ENCODE measurements around the gene ZNF287. TPM values are rescaled to one million over a fixed set of nuclear protein-coding genes. Genes with fewer than 3 reads are reported as not detected.

The ZNF287 gene
- total and polyA plus RNA-seq, 2 of the 8 experiments (the other 6 are each of a cell fraction or from before 2014, with no cell fraction given), result 1.7 to 5.6 TPM

- no peak for TF ChIP-seq FOSL1 (IDR thresholded peaks at IDR 0.05; ENCODE audit: insufficient read depth, low read depth, low read length)
- TF ChIP-seq RXRA (IDR thresholded peaks at IDR 0.05; ENCODE audit: insufficient read depth, low read depth, low read length), result no peak
- TF ChIP-seq TCF12 (IDR thresholded peaks at IDR 0.05; ENCODE audit: low read depth, low read length), result no peak
- no peak for TF ChIP-seq NRF1 (IDR thresholded peaks at IDR 0.05; ENCODE audit: low read depth, low read length)
- TF ChIP-seq POLR2AphosphoS5 (IDR thresholded peaks at IDR 0.05; ENCODE audit: low read depth, low read length), result no peak
- TF ChIP-seq CBX8 (IDR thresholded peaks at IDR 0.05; ENCODE audit: borderline replicate concordance, low read depth, low read length), result no peak
- TF ChIP-seq EZH2 (IDR thresholded peaks at IDR 0.05; ENCODE audit: low read depth, low read length, severe bottlenecking), result no peak
Observed at GRCh38 chr17:16504984-16505383, 64.0 kb downstream of the ZNF287 start (continued).

Other genes with a start within 250 kb of the ZNF287 start
- gene CENPV, start 215.7 kb downstream of the ZNF287 start, total RNA-seq (2021; fragmentation: NEBNext Ultra II Directional; extraction: Animal tissue kit (Norgen Biotek cat#: 25700)), result 249 and 255 TPM in 2 replicates
- gene CENPV, start 215.7 kb downstream of the ZNF287 start, polyA plus RNA-seq (2011; rRNA removed), result 241 and 260 TPM in 2 replicates
- 1,585 and 1,597 TPM in 2 replicates for gene UBB, start 188.1 kb downstream of the ZNF287 start, total RNA-seq (2021; fragmentation: NEBNext Ultra II Directional; extraction: Animal tissue kit (Norgen Biotek cat#: 25700))
- 1,439 and 1,605 TPM in 2 replicates for gene UBB, start 188.1 kb downstream of the ZNF287 start, polyA plus RNA-seq (2011; rRNA removed)
- gene TRPV2, start 153.6 kb downstream of the ZNF287 start, total RNA-seq (2021; fragmentation: NEBNext Ultra II Directional; extraction: Animal tissue kit (Norgen Biotek cat#: 25700)), result 1.6 and 2.1 TPM in 2 replicates
- 1.7 and 1.8 TPM in 2 replicates for gene TRPV2, start 153.6 kb downstream of the ZNF287 start, polyA plus RNA-seq (2011; rRNA removed)
- 7.2 and 9.9 TPM in 2 replicates for gene LRRC75A, start 77.0 kb downstream of the ZNF287 start, total RNA-seq (2021; fragmentation: NEBNext Ultra II Directional; extraction: Animal tissue kit (Norgen Biotek cat#: 25700))
- gene LRRC75A, start 77.0 kb downstream of the ZNF287 start, polyA plus RNA-seq (2011; rRNA removed), result 9.7 and 10.5 TPM in 2 replicates
- 2.5 and 2.7 TPM in 2 replicates for gene ZNF624, start 84.6 kb upstream of the ZNF287 start, total RNA-seq (2021; fragmentation: NEBNext Ultra II Directional; extraction: Animal tissue kit (Norgen Biotek cat#: 25700))
- gene ZNF624, start 84.6 kb upstream of the ZNF287 start, polyA plus RNA-seq (2011; rRNA removed), result 0.39 and 1.0 TPM in 2 replicates
- gene CCDC144A, start 121.0 kb upstream of the ZNF287 start, total RNA-seq (2021; fragmentation: NEBNext Ultra II Directional; extraction: Animal tissue kit (Norgen Biotek cat#: 25700)), result 1.6 and 1.7 TPM in 2 replicates
- 0.31 and 0.35 TPM in 2 replicates for gene CCDC144A, start 121.0 kb upstream of the ZNF287 start, polyA plus RNA-seq (2011; rRNA removed)